T-helper 1 cell (primary cell): Measurements from ENCODE around the gene MIPOL1.
"Not testable (repeated sequence)": the region's sequence is repeated elsewhere in the genome, so short reads cannot be mapped to it uniquely, and the experiment has no call there.

ENCODE experiments used
- DNase-seq, 5 donors: peaks; one replicate each; pipeline ENCODE4 v3.0.0-alpha.2; 2012 to 2020

Gene MIPOL1

GRCh38 chr14:37187840-37188577 lies 9.7 kb upstream of the MIPOL1 start:
- not testable (repeated sequence) for DNase-seq

DNA sequence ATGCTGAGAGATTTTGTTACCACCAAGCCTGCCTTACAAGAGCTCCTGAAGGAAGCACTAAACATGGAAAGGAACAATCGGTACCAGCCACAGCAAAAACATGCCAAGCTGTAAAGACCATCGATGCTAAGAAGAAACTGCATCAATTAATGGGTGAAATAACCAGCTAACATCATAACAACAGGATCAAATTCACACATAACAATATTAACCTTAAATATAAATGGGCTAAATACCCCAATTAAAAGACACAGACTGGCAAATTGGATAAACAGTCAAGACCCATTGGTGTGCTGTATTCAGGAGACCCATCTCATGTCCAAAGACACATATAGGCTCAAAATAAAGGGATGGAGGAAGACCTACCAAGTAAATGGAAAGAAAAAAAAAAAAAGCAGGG lies 8.0 kb upstream of the MIPOL1 start:
- DNase-seq: not testable (repeated sequence)

DNA sequence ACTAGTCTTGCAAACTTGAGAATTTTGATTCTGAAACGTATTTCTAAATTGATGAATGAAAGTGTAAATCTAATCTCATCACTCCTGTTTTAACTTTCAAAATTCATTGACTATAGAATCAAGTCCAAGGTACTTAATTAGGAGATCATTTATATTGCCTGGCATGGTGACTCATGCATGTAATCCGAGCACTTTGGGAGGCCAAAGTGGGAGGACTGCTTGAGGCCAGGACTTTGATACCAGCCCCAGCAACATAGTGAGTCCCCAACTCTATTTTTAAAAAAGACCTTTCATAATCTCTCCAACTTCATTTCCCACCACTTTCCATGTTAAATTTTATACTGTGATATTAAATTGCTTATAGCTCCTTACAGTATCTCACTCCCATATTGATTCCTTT lies 3.0 kb upstream of the MIPOL1 start:
- DNase-seq: no peak

DNA sequence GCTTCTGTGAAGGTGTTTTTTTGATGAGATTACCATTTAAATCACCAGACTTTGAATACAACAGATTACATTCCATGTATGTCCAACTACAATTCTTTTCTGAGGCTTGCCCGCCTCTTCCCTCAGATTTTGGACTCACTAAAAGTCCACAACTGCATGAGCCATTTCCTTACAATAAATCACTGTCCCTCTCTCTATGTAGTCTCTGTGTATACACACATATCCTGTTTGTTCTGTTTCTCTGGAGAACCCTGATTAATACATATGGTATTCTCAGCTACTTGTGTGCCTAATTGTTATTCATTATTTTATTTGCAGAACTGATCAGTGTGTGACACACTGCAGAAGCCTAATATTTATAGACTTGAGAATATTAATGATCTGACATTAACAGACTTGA lies 2.4 kb upstream of the MIPOL1 start:
- DNase-seq: no peak

DNA sequence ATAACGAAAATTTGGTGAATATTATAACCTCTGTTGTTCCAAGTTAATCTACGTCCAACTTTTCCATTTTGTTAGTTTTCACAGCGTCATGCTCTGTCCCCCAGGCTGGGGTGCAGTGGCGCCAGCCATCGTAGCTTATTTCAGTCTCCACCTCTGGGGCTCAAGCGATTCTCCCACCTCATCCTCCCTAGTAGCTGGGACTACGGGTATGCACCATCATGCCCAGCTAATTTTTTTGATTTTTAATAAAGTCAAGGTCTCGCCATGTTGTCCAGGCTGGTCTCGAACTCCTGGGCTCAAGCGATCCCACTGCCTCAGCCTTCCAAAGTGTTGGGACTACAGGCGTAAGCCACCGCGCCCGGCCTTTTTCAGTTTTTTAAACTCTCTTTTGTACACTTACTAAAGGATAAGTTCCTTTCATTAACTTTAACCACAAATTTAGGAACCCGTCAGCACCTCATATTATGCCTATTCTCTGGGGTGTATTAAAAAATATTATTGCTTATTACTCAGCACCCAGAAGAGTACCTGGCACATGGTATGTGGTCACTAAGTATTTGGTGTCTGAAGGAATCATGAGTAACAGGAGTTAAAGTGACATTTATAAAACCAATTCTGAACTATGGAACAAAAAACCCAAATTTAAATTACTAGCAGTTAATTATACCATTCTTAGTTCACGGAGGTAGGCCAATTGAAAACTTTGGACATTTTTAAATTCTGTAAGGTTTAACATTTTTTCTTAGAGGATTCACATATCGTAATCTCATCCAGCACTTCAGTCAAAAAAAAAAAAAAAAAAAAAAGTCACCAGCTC lies 925 bp upstream of the MIPOL1 start:
- no peak for DNase-seq

- DNase-seq: no peak
These were observed 499 bp downstream of the MIPOL1 start for GRCh38 chr14:37198273-37198598.

GRCh38 chr14:37198907-37199306 lies 1.2 kb downstream of the MIPOL1 start:
- DNase-seq: no peak

DNA sequence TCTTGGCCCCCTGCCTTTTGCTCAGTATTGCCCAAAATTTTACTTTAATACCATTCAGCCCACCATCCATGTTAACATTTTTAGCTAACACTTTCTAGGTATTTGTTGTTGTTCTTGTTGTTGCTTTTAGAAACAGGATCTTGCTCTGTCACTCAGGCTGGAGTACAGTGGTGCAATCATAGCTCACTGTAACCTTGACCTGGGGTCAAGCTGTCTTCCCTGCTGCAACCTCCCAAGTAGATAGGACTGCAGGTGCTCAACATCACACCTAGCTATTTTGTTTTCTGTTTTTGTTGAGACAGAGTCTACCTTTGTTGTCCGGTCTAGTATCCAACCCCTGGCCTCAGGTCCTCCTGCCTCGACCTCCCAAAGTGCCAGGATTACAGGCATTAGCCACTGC lies 4.0 kb downstream of the MIPOL1 start:
- no peak for DNase-seq

- DNase-seq: no peak
These were observed 4.5 kb downstream of the MIPOL1 start for GRCh38 chr14:37202265-37202664.

- no peak for DNase-seq
These were observed 5.1 kb downstream of the MIPOL1 start for GRCh38 chr14:37202812-37203211.

DNA sequence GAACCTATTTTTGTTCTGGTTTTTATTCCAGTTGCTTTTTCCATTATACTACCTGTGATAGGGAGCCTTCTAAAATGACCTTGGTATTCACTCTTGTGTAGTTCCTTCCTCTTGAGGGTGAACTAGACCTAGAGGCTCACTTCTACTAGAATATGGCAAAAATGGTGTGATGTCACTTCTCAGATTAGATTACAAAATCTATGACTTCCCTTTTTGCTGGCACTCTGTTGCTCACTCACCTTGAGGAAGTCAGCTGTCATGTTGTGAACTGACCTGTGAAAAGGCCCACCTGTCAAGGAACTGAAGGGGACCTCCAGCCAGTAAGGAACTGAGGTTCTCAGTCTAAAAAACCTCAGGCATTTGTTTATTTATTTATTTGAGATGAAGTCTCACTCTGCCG lies 5.7 kb downstream of the MIPOL1 start:
- DNase-seq: no peak

DNA sequence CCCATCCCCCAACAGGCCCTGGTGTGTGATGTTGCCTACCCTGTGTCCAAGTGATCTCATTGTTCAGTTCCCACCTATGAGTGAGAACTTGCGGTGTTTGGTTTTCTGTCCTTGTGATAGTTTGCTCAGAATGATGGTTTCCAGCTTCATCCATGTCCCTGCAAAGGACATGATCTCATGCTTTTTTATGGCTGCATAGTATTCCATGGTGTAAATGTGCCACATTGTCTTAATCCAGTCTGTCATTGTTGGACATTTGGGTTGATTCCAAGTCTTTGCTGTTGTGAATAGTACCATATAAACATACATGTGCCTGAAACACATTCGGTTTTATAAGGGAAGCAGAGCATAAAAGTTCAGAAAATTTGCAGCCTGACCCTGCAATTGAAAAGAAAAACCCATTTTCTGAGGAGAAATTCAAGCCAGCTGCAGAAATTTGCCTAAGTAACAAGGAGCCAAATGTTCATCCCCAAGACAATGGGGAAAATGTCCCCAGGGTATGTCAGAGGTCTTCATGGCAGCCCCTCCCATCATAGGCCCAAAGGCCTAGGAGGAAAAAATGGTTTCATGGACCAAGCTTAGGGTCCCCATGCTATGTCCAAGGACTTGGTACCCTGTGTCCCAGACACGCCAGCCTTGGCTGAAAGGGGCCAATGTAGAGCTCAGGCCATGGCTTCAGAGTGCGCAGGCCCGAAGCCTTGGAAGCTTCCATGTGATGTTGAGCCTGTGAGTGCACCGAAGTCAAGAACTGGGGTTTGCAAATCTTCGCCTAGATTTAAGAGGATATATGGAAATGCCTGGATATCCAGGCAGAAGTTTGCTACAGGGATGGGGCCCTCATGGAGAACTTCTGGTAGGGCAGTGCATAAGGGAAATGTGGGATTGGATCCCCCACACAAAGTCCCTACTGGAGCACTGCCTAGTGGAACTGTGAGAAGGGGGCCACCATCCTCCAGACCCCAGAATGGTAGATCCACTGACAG lies 8.2 kb downstream of the MIPOL1 start:
- DNase-seq: not testable (repeated sequence)

DNA sequence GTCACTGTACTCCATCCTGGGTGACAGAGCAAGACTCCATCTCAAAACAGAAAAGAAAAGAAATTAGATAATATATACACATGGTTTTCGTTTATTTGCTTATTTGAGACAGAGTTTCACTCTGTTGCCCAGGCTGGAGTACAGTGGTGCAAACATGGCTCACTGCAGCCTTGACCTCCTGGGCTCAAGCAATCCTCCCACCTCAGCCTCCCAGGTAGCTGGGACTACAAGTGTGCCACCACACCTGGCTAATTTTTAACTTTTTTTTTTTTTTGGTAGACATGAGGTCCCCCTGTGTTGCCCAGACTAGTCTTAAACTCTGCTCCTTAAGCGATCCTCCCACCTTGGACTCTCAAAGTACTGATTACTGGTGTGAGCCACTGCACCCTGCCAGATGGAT lies 11.9 kb downstream of the MIPOL1 start:
- DNase-seq: not testable (repeated sequence)

DNA sequence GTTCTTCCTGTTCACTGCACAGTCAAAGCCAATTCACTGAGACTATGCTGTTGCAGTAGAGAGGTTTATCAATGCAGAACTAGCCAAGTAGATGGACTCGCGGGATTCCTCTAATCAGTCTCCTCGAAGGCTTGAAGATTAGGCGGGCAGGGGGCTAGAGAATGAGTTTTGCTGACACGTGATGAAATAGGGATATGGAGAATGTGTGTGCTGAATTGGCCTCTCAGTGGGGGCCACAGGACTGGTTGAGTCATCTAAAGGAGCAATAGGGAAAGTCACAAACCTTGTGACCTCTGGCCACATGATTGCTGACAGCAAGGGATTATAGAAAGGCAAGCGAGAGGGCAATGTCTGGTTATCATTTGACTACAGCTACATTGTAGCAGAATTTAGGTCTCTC lies 12.7 kb downstream of the MIPOL1 start:
- no peak for DNase-seq

- no peak for DNase-seq
These were observed 15.3 kb downstream of the MIPOL1 start for GRCh38 chr14:37213016-37213415.

DNA sequence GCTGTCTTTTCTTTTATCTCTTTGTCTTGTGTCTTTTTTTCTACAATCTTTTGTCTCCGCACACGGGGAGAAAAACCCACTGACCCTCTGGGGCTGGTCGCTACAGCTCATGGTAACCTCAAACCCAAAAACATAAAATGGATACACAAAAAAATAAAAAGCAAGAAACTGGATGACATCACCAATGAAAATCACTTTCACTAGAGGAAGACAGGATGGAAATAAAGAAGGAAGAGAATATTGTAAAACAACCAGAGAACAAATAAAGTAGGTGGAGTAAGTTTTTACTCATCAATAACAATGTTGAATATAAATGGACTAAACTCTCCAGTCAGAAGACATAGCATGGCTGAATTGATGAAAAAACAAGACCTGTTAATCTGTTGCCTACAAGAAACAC lies 17.6 kb downstream of the MIPOL1 start:
- DNase-seq: no peak

DNA sequence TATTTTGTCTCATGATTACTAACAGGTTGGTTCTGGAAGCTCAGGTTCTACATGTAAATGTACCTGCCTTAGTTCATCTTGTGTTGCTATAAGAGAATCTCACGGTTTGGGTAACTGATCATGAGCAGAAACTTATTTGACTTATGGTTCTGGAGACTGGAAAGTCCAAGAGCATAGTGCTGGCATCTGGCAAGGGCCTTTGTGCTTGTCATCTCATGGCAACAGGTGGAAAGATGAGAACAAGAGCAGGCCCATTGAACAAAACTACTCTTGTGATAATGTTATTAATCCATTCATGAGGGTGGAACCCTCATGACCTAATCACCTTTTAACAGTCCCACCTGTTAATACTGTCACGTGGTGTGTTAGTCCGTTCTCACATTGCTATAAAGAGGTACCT lies 23.3 kb downstream of the MIPOL1 start:
- no peak for DNase-seq

DNA sequence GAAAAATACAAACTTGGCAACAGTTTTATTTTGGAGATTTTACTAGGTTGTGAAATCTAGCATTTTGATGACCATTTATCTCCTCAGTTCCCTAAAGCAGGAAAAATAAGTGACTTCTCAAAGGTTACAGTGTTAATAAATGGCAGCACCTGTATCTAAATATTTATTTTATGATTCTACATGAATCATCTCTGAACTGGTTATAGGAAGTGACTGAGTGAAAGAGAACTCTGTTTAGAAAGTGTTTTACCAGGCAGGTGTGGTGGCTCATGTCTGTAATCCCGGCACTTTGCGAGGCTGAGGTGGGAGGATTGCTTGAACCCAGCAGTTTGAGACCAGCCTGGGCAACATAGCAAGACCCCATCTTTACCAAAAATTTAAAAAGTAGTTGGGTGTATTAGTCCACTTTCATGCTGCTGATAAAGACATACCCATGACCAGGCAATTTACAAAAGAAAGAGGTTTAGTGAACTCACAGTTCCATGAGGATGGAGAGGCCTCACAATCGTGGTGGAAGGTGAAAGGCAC lies 26.3 kb downstream of the MIPOL1 start:
- no peak for DNase-seq

GRCh38 chr14:37225668-37226067 lies 27.9 kb downstream of the MIPOL1 start:
- DNase-seq: not testable (repeated sequence)

- peak in 1 of 5 donors; percentile 38 for DNase-seq
These were observed 32.9 kb downstream of the MIPOL1 start for GRCh38 chr14:37230551-37231194.

- DNase-seq: no peak
These were observed 35.3 kb downstream of the MIPOL1 start for GRCh38 chr14:37232907-37233481.

- no peak for DNase-seq
These were observed 36.5 kb downstream of the MIPOL1 start for GRCh38 chr14:37234222-37234621.
